HG03097 (cell line): ENCODE results near the gene AMD1.
"Not testable (repeated sequence)": the region's sequence is repeated elsewhere in the genome, so short reads cannot be mapped to it uniquely, and the experiment has no call there.

Source experiments
- ATAC-seq: cut with Tn5 transposase; IDR thresholded peaks from one replicate; pipeline ENCODE4 v1.9.1; 2021; ENCODE audit not compliant: unreplicated experiment, low FRiP score

Gene AMD1

DNA sequence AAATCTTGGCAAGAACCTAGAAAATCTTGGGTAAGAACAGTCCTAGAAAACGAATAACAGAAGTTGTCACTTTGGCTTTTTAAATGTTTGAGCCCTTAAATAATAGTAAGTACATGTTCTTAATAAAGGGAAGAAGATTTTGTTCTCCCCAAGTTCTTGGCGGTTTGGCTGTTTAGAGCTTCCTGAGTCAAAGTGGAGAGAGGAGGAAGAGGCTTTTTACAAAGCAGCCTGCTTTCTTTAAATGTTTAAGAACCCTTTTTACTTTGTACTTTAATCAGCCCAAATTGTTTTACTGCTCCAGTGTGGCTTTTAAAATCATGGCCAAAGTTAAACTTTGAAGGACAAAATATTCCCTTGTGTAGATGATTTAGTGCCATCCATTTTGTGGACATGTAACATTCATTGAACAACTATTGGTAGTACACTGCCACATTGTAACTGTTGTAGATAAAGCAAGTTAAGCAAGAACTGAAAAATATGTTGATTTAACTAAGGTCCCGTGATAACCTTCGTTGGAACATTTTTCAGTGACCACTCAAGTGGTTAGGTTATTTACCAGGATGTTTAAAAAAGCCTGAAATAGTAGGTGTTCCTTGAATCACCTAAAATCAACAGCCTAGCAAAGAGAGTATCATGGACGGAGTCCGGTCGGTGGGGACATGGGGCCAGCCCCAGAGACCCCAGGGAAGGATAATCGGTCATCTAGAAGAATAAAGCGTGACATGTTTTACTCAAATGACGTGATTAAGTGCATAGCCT is 2.4 kb downstream of the AMD1 start:
- no peak for ATAC-seq

DNA sequence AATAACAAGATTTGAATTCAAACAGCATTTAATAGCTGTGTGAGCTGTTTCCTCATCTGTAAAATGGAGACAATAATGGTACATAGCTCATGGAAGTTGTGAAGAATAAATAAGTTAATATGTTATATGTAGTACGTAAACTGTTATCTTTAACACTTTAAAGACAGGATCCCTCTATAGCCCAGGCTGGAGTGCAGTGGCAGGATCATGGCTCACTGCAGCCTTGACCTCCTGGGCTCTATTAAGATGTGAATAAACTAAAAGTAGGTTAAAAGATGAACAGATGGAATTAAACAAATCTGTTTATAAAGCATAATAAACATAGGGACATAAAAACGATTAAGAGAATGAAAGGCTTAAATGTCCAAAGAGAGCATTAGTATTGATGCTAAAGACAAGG is 3.0 kb downstream of the AMD1 start:
- ATAC-seq = no peak

DNA sequence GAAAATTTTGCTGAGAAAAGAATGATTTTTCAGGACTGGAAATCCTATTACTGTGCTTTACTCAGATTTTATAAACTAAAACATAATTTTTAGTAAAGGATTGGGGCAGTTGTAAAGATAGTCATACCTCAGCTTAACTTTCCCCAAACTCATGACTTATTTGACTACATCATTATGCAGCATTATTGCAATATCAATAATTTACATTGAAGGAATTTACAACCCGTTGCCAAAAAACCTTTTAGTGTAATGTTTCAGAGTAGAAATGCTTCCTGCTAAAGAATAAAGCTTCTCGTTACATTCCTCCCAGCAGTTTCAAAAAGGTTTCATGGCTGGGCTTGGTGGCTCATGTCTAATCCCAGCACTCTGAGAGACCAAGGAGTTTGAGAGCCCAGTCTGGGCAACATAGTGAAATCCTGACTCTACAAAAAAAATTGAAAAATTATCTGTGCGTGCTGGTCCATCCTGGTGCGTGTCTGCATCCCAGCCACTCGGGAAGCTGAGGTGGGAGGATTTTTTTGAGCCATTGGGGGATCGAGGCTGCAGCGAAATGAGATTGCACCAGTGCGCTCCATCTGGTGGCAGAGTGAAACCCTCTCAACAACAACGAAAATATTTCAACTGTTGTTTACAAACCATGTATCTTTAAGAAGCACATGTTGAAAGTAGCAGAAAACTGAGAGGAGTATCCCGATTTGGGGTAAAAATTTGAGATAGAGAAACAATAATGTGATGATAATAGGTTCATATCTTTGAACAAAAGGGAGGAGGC is 4.4 kb downstream of the AMD1 start:
- ATAC-seq = no peak

DNA sequence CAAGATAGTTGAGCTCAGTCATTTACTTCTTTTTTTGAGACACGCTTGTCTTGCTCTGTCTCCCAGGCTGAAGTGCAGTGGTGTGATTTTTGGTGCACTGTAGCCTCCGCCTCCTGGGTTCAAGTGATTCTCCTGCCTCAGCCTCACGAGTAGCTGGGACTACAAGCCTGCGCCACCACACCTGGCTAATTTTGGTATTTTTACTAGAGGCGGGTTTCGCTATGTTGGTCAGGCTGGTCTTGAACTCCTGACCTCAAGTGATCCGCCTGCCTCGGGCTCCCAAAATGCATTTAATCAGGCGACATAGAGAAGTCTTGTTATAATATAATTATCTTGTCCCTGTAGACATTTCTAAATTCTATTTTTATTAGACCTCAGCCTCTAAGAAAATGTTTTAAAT is 6.1 kb downstream of the AMD1 start:
- ATAC-seq = no peak

DNA sequence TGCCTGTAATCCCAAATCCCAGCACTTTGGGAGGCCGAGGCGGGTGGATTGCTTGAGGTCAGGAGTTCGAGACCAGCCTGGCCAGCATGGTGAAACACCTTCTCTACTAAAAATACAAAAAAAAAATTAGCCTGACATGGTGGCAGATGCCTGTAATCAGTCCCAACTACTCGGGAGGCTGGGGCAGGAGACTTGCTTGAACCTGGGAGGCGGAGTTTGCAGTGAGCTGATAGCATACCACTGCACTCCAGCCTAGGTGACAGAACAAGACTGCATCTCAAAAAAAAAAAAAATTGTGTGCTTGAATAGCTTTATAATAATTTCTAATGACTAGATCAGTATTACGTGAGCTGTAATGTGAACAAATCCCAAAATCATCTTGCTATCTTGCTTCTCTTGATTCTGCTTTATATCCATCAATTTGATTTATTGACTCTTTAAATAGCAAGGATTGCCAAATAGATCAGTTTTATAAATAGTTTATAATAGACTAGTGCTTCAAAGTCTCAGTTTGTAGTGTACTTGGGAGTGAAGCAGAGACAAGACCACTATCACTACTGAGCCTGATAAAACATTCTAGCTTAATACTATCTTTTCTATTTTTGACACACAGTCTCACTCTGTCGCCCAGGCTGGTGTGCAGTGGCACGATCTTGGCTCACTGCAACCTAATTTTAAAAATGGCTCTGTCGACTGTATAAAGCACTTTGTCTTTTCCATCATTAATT is 7.1 kb downstream of the AMD1 start:
- ATAC-seq = no peak

DNA sequence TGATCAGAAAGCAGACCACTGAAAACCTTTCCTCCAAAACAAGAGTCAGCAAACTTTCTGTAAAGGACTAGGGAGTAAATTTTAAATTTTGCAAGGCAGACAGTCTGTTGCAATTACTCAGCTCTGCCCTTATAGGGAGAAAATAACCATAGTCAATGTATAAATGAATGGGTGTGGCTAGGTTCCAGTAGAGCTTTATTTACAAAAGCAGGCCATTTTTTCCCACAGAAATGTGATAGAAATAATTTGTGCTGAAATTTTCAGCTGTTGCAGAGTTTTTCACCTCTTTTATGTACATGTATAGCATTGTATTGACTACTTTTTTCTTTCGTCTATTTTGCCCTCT is 7.7 kb downstream of the AMD1 start:
- no peak for ATAC-seq

DNA sequence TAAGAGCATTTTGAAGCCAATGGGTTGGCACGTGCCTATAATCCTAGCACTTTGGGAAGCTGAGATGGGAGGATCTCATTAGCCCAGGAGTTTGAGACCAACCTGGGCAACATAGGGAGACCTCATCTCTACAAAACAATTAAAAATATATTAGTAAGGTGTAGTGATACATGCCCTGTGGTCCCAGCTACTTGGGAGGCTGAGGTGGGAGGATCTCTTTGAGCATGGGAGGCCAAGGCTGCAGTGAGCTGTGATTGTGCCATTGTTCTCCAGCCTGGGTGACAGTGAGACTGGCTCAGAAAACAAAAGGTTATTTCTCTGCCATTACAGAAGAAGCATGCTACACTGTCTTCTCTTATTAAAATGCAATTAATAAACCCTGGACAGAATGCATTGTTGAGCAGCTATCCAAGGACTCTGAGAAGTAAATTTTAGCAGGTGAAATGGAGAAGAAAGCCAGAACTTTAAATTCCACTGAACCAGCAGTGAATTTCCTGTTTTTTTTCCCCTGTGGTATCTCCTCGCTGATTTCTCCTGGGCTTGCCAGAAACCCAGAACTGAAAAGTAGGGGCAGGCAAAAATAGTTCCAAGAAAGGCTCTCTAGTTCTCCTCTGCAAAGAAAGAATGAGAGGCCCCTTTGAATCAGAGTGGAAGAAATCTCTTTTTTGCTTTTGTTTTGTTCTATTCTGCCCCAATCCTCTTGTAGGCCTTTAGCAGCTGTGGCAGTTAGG is 8.4 kb downstream of the AMD1 start:
- ATAC-seq = no peak

DNA sequence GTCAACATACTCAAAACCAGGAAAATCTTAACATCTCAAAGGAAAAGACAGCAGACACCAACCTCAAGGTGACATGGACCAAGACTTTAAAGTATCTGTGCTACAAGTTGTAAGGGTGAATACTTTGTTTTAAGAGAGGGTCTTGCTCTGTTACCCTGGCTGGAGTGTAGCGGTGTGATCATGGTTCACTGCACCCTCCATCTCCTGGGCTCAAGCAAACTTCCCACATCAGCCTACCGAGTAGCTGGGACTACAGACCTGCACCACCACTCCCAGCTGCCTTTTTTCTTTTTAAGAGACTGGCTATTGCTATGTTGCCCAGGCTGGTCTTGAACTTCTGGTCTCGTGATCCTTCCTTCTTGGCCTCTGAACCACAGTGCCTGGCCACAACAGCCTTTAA is 9.7 kb downstream of the AMD1 start:
- ATAC-seq = no peak

DNA sequence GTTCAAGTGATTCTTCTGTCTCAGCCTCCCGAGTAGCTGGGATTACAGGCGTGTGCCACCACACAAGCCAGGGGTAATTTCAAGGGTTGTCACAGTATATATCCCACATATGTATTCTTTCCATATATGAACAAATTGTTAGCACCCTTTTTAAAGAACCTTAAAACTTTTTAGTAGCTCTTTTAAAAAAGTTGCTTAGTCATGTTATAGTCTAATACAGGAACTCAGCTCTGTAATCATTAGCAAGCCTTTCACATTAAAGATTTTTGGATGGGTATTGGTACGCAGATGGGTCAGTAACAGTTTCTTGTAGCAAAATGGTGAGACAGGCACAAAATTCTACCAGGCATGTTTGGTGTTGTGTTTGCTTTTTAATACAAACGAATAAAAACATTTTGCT is 10.9 kb downstream of the AMD1 start:
- no peak for ATAC-seq

DNA sequence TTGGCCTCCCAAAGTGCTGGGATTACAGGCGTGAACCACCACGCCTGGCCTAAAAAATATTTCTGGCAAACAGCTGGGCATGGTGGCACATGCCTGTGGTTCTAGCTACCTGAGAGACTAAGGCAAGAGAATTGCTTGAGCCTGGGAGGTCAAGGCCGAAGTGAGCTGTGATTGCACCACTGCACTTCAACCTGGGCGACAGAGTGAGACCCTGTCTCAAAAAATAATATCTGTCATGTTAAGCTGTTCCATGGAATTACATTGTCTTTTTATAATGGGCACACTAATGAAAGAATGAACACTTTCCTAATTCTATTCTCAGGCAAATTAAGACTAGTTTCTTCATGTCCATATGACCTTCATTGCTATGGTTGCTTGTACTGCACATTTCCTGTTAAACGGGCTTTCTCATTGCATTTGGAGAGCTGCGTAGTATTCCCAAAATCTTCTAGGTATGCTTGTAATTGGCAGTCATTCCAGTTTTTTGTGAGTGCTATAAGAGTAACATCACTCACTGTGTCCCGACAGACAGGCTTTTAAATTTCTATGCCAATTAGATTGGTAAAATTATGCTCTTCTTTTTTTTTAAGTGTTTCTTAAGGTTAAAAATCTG is 12.1 kb downstream of the AMD1 start:
- no peak for ATAC-seq

DNA sequence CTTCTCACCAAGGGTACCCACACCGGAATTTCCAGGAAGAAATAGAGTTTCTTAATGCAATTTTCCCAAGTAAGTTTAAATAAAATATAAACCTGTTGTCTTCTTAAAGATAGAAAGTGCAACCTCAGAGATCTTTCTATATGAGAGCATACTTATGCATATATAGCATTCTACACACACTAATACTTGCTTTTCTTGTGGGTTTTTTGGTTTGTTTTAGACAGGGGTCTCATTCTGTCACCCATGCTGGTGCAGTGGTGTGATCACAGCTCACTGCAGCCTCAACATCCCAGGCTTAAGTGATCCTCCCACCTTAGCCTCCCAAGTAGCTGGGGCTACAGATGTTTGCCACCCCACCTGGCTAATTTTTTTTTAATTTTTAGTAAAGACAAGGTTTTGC is 15.7 kb downstream of the AMD1 start:
- no peak for ATAC-seq

DNA sequence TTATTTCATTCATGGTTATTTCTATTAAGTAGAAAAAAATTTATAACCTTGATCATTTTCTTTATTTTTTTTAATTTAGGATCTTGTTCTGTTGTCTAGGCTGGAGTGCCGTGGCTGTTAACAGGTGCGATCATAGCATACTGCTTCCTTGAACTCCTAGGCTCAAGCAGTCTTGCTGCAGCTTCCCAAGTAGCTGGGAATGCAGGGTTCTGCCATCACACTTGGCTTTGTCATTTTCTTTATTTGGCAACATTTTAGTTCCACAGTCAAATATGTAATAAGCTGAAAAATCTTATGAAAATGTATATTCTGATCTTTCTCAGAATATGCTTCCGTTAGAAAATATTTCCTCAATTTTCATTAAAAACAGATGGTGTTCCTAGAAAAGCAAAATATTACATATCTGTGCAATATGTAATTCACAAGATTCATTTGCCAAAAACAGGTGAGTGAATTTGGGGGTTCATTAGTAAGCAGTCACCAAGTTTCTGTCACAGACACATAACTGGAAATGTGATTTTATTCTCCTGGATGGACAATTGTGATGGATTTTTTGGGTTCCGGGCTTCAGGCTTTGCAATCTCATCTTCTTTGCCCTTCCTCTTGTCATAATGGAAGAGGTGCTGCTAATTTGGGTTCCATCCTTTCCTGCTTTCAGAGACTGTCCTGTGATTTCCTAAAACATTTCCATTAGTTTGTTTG is 21.5 kb downstream of the AMD1 start:
- ATAC-seq = no peak

DNA sequence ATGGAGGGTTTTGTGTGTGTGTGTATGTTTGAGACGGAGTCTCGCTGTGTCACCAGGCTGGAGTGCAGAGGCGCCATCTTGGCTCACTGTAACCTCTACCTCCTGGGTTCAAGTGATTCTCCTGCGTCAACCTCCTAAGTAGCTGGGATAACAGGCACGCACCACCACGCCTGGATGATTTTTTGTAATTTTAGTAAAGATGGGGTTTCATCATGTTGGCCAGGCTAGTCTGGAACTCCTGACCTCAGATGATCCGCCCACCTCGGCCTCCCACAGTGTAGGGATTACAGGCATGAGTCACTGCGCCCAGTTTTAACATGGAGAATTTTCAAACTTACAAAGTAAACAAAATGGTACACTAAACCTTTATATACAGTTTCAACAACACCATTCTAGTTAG is 22.8 kb downstream of the AMD1 start:
- no peak for ATAC-seq

DNA sequence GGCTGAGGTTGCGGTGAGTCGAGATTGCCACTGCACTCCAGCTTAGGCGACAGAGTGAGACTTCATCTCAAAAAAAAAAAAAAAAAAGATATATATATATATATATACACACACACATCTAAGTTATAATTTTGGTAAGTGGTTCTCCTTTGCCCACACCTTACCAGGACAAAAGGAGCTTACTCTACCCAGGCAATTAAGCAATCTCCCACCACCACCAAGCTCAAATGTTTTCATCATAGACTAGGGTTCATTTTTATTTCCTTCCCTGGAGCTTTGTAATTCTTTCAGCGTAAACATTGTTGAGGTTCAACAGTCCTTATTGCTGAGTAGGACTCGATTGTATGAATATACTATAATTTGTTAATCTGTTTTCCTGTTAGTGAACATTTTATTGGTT is 23.5 kb downstream of the AMD1 start:
- no peak for ATAC-seq

DNA sequence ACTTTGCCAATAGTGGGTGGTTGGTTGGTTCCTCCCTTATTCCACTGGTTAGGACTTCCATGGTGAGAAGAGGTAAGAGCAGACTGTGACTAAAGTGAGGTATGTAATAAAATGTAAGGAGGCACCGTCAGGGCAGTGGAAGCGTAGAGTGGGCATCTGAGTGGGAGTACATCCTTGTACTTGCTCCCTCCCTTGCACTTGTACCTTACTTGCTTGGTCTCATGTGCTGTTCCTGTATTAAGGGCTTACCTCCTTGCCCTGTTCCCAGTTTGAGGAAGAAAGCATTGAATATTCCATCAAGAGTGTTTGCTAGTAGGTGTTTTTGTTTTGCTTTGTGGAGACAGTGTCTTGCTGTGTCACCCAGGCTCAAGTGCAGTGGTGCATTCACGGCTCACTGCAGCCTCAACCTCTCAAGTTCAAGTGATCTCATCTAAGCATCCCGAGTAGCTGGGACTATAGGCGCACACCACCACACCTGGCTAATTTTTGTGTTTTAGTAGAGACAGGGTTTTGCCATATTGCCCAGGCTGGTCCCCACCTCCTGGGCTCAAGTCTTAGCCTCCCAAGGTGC is 25.5 kb downstream of the AMD1 start:
- no peak for ATAC-seq

DNA sequence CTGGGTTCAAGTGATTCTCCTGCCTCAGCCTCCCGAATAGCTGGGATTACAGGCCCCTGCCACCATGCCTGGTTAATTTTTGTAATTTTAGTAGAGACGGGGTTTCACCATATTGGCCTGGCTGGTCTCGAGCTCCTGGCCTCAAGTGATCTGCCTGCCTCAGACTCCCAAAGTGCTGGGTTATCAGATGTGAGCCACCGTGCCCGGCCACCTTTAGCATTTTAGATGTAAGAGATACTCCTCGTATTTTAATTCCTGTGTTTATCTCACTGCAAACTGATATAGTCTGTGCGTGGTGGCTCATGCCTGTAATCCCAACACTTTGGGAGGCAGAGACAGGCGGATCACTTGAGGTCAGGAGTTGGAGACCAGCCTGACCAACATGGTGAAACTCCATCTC is 27.0 kb downstream of the AMD1 start:
- not testable (repeated sequence) for ATAC-seq

DNA sequence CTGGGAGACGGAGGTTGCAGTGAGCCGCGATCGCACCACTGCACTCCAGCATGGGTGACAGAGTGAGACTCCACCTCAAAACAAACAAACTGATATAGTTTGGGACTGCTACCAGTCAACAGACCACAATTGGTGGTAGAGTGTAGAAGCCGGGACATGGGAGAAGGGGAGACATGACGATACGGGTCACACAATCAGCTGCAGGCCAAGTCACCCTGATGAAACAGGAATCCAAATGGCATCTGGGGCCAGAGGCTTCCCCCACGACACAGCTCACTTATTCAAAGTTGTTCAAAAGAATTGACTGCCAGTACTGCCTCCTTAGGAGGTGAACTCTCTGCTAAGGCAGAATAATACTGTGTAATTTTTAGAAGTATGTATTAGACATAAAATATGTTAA is 27.5 kb downstream of the AMD1 start:
- ATAC-seq = no peak

DNA sequence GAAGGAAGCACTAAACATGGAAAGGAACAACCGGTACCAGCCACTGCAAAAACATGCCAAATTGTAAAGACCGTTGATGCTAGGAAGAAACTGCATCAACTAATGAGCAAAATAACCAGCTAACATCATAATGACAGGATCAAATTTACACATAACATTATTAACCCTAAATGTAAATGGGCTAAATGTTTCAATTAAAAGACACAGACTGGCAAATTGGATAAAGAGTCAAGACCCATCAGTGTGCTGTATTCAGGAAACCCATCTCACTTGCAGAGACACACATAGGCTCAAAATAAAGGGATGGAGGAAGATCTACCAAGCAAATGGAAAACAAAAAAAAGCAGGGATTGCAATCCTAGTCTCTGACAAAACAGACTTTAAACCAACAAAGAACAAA is 31.7 kb downstream of the AMD1 start:
- ATAC-seq = not testable (repeated sequence)

DNA sequence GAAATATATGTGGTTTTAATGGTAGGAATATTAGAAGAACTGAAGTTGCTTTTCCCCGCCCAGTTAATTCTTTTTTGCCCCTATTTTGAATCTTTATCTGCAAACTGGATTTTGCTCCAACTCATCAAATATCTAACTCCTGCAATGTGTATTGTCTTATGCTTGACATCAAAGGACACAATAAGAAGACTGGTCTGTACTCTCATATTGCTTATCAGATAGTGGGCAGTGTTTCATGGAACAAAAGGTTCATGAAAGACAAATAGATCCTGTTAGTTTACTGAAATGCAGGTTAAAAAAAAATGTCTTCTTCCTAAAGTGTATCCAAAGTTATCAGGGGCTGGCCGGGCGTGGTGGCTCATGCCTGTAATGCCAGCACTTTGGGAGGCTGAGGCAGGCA is 56.2 kb downstream of the AMD1 start:
- ATAC-seq = no peak

DNA sequence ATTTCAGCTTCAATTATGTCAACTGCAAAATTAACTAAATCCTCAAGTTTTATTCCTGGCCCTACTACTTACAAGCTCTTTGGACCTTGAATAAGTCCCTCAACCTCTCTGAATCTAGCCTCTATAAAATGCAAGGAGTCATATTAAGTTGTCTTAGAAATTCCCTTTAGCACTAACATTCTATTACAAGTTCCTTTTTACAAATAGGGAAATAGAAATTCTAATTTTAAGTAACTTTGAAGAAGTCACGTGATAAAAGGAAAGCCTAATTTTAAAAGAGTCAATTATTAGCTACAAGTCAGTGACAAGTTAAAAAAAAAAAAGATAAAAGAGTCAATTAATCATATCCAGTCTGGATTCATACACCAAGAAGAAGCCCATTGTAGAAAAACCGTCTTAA is 59.3 kb downstream of the AMD1 start:
- ATAC-seq = no peak
